ENCODE measurements around the gene HIVEP3.
"Not testable (repeated sequence)": the region's sequence is repeated elsewhere in the genome, so short reads cannot be mapped to it uniquely, and the experiment has no call there.

DNA sequence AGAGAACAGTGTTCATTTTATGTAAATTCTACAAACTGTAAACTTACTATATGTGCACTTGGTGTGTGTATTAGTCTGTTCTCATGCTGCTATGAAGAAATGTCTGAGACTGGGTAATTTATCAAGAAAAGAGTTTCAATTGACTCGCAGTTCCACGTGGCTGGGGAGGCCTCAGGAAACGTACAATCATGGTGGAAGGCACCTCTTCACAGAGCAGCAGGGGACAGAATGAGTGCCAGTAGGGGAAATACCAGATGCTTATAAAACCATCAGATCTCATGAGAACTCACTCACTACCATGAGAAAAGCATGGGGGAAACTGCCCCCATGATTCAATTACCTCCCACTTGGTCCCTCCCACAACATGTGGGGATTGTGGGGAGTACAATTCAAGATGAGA lies 32.8 kb upstream of the HIVEP3 start:
- TF ChIP-seq CTCF, POLR2A (IDR thresholded peaks at IDR 0.05): not testable (repeated sequence)

Data from lower leg skin (tissue), 3 donors.